Ascending aorta (tissue), 2 donors: ENCODE results near the gene LCE2C. TPM values are rescaled to one million over a fixed set of nuclear protein-coding genes. Genes with fewer than 3 reads are reported as not detected.
"Not testable (repeated sequence)": the region's sequence is repeated elsewhere in the genome, so short reads cannot be mapped to it uniquely, and the experiment has no call there.

Source experiments
- DNase-seq, 2 donors: peaks; one replicate each; pipeline ENCODE4 v3.0.0-alpha.2; 2019; ENCODE audit warnings: low spot score in 2 of 2
- H3K27ac ChIP-seq, 2 donors: fragments of 200-600 bp; sonication (generic); one replicate each; pipeline ENCODE4 v1.5.1; 2016 to 2017; ENCODE audit warnings: mild to moderate bottlenecking in 1 of 2
- H3K27me3 ChIP-seq: fragments of 200-600 bp; sonication (generic); one replicate; pipeline ENCODE4 v1.5.1; 2017
- H3K36me3 ChIP-seq, 2 donors: fragments of 200-600 bp; sonication (generic); one replicate each; pipeline ENCODE4 v1.5.1; 2016
- H3K4me1 ChIP-seq, 2 donors: fragments of 200-600 bp; sonication (generic); one replicate each; pipeline ENCODE4 v1.5.1; 2016 to 2017; ENCODE audit warnings: mild to moderate bottlenecking in 1 of 2
- H3K4me3 ChIP-seq, 2 donors: fragments of 200-600 bp; sonication (generic); one replicate each; pipeline ENCODE4 v1.5.1; 2016 to 2017; ENCODE audit warnings: mild to moderate bottlenecking in 1 of 2
- H3K9me3 ChIP-seq, 2 donors: fragments of 200-600 bp; sonication (generic); one replicate each; pipeline ENCODE4 v1.5.1; 2016
- CTCF ChIP-seq, 3 experiments: fragments of 200-600 bp in 2 of 3; fragments of 450-650 bp in 1 of 3; sonication (generic) in 2 of 3; IDR thresholded peaks; one replicate each; pipeline ENCODE4 v1.5.1; 2016 to 2019; ENCODE audit warnings: antibody characterized with exemption in 3 of 3, mild to moderate bottlenecking in 1 of 3, moderate library complexity in 1 of 3
- intact Hi-C: fragments of 100-400 bp; cut with DNase I; formaldehyde crosslinking; loops from one replicate; pipeline ENCODE4 v1.15.1; 2023
- total RNA-seq: library from RNA; depleted of rRNA; stranded (reverse); fragments of >200 nt; gene quantifications from one replicate; pipeline ENCODE4 v1.1.0, GENCODE V29; 2016

LCE2C gene
- total RNA-seq, 1 donor from 2014 or later: not detected

DNA sequence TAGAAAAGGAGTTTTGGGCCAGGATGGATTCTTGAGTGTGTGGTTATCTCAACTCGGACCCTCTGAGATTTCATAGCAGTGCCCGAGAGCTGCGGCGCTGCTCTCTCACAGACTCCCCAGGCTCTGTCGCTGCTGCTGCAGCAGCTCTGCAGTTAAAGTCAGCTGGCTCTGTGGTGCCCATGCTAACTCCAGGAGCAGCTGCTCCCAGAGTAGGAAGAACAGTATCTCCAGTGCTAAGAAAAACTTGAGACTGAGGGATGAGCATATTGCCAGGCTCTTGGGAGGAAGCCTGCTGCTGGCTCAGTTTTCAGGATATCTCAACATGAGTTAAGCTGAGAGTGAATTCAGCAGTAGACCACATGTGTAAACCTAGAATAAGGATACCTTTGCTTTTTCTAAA lies 7.4 kb upstream of the LCE2C start:
- Histone ChIP-seq H3K27ac (no peak overlapping the region), H3K4me1 (no peaks in the 10 kb centered on the region), H3K27me3 (no peaks in the 10 kb centered on the region), H3K9me3 (no peaks in the 10 kb centered on the region), H3K4me3 (no peak overlapping the region), H3K36me3 (no peaks in the 10 kb centered on the region)
- TF ChIP-seq CTCF (IDR thresholded peaks at IDR 0.05): no peak
- no peak for DNase-seq
- intact Hi-C loops: no loop called here

DNA sequence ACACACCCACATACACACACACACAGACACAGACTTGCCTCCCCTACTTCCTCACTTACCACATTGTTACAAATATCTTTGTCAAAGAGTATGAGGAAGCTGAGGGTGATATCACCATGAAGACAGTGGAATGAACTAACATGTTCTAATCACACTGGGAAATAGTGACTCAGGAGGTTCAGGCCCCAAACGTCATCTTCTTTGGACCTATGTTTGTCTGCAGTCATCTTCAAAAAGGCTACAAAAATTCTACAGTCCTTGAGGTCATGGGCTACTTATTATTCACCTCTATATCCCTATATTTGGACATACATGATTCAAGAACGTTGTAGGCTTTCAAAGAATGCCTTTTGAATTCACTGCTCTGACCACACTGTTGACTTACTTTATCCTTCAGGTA lies 2.1 kb upstream of the LCE2C start:
- intact Hi-C loops: no loop called here

GRCh38 chr1:152679459-152679858 lies 4.4 kb downstream of the LCE2C start:
- H3K36me3 ChIP-seq: no peaks in the 10 kb centered on the region
- intact Hi-C loops: no loop called here
- no peak for DNase-seq
- H3K4me1 ChIP-seq: no peaks in the 10 kb centered on the region
- TF ChIP-seq CTCF (IDR thresholded peaks at IDR 0.05): no peak
- H3K27ac ChIP-seq: no peak overlapping the region
- no peaks in the 10 kb centered on the region for H3K9me3 ChIP-seq
- no peaks in the 10 kb centered on the region for H3K27me3 ChIP-seq
- H3K4me3 ChIP-seq: no peak overlapping the region

More for the DNA sequence above, 2.1 kb upstream of the LCE2C start:
- Histone ChIP-seq H3K36me3 (no peaks in the 10 kb centered on the region), H3K4me3 (no peak overlapping the region), H3K27ac (no peak overlapping the region), H3K27me3 (no peaks in the 10 kb centered on the region), H3K9me3 (no peaks in the 10 kb centered on the region), H3K4me1 (no peaks in the 10 kb centered on the region)
- DNase-seq: no peak
- no peak for TF ChIP-seq CTCF (IDR thresholded peaks at IDR 0.05)

DNA sequence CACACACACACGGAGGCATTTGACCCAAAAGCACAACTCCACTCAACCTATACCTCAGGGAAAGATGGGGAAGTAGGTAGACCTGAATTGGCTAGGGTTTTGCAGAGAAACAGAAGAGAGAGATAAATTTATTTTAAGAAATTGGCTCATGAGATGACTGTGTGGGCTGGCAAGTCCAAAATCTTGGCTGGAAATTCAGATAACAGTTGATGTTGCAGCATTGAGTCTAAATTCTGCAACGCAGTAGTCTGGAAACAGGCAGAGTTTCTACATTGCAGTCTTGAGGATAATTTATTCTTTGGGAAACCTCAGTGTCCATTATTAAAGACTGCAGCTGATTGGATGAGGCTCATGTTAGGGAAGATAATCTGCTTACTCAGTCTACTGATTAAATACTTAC lies 6.5 kb downstream of the LCE2C start:
- Histone ChIP-seq H3K27me3 (no peaks in the 10 kb centered on the region), H3K4me3 (no peak overlapping the region), H3K4me1 (no peaks in the 10 kb centered on the region), H3K9me3 (no peaks in the 10 kb centered on the region), H3K36me3 (no peaks in the 10 kb centered on the region), H3K27ac (no peak overlapping the region)
- no peak for TF ChIP-seq CTCF (IDR thresholded peaks at IDR 0.05)
- intact Hi-C loops: no loop called here
- no peak for DNase-seq

GRCh38 chr1:152683846-152684245 lies 8.8 kb downstream of the LCE2C start:
- Histone ChIP-seq H3K4me3 (no peak overlapping the region), H3K9me3 (no peaks in the 10 kb centered on the region), H3K27me3 (no peaks in the 10 kb centered on the region), H3K4me1 (no peaks in the 10 kb centered on the region), H3K27ac (no peak overlapping the region), H3K36me3 (no peaks in the 10 kb centered on the region)
- no peak for TF ChIP-seq CTCF (IDR thresholded peaks at IDR 0.05)
- intact Hi-C loops: no loop called here
- DNase-seq: no peak

DNA sequence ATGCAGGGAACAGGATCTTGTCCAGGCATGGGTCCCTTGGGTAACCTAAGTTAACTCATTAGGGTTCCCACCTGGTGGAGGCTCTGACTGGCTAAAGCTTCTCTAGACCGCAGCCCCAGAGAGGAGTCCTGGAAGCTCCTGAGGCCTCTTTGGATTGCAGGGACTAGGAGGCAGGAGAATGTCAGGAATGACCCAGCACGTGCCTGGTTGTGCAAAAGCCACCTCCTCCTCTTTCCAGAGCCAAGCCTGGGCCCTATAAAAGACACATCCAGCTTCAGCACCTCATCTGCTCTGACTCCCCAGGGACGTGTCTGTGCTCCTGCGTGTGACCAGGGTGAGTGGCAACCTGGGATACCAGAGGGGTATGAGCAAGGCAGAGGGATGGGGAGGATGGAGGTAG lies 10.7 kb downstream of the LCE2C start, which contains the start of gene LCE2B:
Gene LCE2B (plus strand): TSS at position 301 of the 400 bp plus-strand sequence. CDS start 721 bp downstream, outside the sequence.
- H3K4me1 ChIP-seq, H3K27me3 ChIP-seq, H3K36me3 ChIP-seq, H3K9me3 ChIP-seq, intact Hi-C loops, H3K4me3 ChIP-seq, DNase-seq, H3K27ac ChIP-seq: not testable (repeated sequence)
